HG02588 (cell line): ENCODE data around the gene TTC33.

ENCODE experiments used
- ATAC-seq: cut with Tn5 transposase; IDR thresholded peaks from one replicate; pipeline ENCODE4 v1.9.1; 2021; ENCODE audit warnings: mild to moderate bottlenecking, moderate library complexity; ENCODE audit not compliant: unreplicated experiment

Gene TTC33

DNA sequence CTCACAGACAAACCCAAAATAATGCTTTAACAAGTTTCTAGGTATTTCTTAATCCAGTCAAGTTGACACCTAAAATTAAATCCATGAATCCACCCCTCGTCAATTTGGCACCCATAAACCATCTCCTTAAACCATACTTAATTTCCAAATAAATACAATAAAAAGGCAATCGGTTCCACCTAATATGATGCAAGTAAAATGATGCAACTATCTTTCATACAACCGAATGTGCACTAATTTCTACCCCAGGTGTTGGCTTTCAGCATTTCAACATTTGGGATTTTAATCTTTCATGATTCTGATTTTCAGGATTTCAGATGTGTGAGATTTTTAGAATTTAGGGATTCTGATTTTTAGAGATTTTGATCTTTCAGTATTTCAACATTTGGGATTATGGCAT is 25.1 kb upstream of the TTC33 start:
- ATAC-seq: no peak

- no peak for ATAC-seq
Observed at GRCh38 chr5:40780199-40780598, 24.4 kb upstream of the TTC33 start.

DNA sequence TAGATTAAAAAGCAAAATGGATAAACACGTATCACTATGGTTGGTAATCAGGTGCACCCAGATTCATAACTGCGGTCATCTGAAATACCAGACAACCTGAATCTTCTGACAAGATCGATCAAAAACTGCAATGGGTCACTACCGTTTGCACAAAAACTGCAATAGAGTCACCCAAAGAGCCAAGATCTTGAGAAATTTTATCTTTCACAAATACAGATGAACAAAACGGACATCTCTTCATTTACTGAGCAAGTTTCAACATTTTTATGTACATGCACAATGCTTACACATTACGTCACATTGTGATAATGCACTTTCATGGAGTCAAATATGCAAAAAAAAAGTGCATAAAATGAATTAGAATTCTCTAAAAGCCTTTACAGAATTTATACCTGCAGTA is 23.8 kb upstream of the TTC33 start:
- ATAC-seq: no peak

- no peak for ATAC-seq
Observed at GRCh38 chr5:40778133-40778532, 22.4 kb upstream of the TTC33 start.

DNA sequence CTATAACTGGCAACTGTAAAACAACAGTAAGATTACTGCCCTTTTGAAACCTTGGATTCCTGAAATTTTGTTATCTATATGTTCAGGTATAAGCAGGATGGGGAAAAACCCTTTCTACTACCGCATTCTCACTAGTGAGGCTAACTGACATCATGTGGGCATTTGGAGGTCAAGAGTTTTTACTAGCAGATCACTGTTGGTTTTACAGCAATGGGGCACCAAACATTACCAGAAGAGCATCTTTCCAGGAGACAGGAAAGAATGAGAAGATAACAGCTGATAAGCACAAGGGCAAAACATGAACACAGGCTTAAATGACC is 20.9 kb upstream of the TTC33 start:
- no peak for ATAC-seq

DNA sequence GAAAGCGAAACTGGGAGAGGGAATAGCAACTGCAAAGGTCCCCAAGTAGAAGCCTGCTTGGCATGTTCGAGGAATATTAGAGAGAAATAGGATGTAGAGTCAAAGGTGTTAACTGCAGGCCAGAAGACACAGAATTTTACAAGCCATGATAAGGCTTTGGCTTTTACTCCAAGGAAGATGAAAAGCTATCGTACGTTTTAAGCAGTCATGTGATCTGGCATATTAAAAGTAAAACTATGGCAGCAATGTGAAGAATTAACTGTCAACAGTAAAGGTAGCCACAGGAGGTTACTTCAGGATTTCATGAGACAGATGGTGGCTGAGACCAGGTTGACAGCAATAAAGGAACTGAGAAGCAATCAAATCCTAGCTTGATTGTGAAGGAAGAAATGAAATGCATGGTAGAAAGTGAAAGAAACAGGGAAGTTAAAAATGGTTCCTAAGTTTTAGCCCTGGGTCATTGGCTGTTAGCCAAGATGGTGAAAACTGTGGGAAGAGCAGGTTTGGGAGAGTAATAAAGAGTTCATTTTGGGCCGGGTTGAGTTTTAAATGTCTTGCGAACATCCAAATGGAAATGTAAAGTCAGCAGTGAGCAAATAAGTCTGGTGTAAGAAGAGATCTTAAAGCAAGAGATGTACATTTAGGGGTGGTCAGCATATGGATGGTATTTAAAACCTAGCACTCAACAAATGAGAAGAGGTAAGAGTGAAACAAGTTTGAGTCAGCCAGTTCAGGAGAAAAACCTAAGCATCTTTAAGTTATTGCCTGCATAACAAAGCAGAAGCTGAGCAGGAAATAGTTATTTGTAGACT is 20.3 kb upstream of the TTC33 start:
- no peak for ATAC-seq

GRCh38 chr5:40775085-40775845 is 19.5 kb upstream of the TTC33 start:
- no peak for ATAC-seq

DNA sequence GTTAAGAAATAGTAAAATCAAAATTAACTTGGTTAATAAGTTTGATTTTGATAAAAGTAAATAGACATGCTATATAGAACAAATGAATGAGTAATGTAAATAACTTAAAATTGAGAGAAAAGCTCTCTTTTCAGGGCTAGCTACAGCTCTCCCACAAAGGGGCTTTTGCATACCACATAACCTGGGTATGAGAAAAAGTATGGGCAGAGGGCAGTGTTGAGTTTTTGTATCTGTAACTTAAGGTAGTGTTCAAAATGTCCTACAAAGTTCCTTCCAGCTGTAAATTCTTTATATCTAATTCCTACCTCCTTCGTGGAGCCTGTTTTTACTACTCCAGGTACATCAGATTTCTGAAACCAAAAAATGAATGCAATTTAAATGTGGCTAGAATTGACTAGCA is 18.9 kb upstream of the TTC33 start:
- no peak for ATAC-seq

GRCh38 chr5:40770764-40771163 is 15.0 kb upstream of the TTC33 start:
- no peak for ATAC-seq

DNA sequence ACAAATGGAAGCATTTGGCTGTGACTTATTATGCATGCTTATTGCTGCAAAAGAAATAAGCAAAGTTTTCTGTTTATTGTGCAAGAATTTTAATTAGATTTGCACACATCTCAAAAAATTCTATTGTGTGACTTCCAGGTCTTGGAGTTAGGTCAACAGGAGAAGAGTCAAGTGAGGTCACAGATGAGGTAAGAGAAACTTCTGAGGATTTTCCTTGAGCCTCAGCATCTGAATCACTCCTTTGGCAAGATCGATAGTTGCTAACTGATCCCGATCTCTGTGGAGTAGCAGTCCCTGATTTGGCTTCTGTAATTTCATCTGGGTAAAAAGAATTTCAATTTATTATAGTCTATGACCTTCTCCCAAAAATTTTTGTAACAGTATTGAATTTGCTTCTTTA is 6.9 kb upstream of the TTC33 start:
- ATAC-seq: no peak

GRCh38 chr5:40757400-40757799 is 1.6 kb upstream of the TTC33 start:
- ATAC-seq: no peak

GRCh38 chr5:40755093-40755406 is 711 bp downstream of the TTC33 start:
- ATAC-seq: peak; percentile 78

GRCh38 chr5:40754381-40755092 is 1.2 kb downstream of the TTC33 start:
- ATAC-seq: peak; percentile 3

- ATAC-seq: no peak
Observed at GRCh38 chr5:40746703-40747102, 9.1 kb downstream of the TTC33 start.

- ATAC-seq: no peak
Observed at GRCh38 chr5:40743771-40744170, 12.0 kb downstream of the TTC33 start.

DNA sequence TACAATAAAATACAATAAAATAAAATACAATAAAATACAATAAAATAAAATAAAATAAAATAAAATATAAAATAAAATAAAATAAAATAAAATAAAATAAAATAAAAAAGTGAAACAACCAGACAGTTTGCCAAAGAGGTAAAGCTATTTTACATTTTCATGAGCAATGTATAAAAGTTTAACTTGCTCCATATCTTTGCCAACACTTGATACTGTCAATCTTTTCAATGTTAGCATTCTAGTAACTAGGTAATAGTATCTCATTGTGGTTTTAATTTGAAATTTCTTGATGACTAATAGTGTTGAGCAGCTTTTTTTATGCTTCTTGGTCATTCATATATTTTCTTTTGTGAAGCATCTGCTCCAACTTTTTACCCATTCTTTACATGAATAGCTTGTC is 17.3 kb downstream of the TTC33 start:
- no peak for ATAC-seq

GRCh38 chr5:40736103-40736875 is 19.5 kb downstream of the TTC33 start:
- peak; percentile 65 for ATAC-seq

GRCh38 chr5:40735609-40736008 is 20.2 kb downstream of the TTC33 start:
- no peak for ATAC-seq

DNA sequence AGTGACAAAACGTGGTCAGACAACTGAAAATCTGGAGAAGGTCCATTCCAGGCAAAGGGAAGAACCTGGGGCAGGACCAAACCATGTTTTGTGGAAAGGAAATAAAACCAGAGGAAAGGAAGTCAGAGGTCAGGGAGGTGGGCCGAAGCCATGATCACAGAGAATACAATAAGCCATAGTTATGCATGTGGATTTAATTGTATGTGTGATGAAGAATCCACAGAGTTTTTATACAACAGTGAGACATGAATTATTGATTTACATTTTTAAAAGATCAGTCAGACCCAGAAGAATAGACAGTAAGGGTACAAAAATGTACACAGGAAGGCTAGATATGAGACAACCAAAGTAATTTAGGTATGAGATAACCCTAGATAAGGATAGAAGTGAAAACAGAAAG is 20.8 kb downstream of the TTC33 start:
- ATAC-seq: no peak

DNA sequence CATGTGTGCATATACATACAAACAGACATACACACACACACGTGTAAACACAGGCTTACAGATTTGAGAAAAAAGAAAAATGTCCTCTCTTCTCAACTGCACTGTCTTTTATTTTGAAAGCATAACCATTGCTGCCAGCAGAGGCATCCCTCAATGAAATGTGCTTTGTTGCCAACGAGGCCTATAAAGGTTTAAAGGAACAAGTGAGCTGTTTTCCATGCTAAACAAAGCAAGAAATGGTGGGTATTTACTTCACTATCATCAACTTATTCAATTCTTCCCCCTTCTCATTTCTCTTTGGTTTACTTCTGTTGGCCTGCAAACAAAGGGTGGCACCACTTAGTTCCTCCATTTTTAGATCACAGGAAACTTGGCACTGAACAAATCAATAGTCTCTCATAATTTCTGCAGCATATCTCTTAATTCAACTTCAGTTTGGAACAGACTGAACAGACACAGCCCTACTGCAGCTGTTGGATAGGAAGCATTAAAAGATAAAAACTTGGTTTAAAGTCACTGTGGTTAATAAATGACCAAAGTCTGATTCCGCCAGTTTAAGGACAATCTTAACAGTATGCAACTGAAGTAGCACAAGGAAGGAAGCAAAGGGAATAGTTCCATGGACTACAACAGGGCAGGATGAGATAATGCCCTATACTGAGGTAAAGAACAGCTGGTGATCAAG is 21.7 kb downstream of the TTC33 start:
- no peak for ATAC-seq

GRCh38 chr5:40733434-40733833 is 22.3 kb downstream of the TTC33 start:
- no peak for ATAC-seq
